GM19452 (cell line): Measurements from ENCODE around the gene KLHDC9.
"Not testable (repeated sequence)": the region's sequence is repeated elsewhere in the genome, so short reads cannot be mapped to it uniquely, and the experiment has no call there.

ENCODE experiments used
- ATAC-seq: cut with Tn5 transposase; IDR thresholded peaks from one replicate; pipeline ENCODE4 v1.9.1; 2021; ENCODE audit not compliant: unreplicated experiment

The KLHDC9 gene

DNA sequence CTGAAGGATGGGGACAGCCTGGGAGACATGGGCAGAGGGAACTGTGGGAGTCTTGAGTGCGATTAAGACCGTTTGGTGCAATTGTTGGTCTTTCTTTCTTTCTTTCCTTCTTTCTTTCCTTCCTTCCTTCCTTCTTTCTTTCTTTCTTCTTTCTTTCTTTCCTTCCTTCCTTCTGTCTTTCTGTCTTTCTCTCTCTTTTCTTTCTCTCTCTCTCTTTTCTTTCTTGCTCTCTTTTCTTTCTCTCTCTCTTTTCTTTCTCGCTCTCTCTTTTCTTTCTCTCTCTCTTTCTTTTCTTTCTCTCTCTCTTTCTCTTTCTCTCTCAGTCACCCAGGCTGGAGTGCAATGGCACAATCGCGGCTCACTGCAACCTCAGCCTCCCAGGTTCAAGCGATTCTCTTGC is 2.9 kb upstream of the KLHDC9 start:
- no peak for ATAC-seq

DNA sequence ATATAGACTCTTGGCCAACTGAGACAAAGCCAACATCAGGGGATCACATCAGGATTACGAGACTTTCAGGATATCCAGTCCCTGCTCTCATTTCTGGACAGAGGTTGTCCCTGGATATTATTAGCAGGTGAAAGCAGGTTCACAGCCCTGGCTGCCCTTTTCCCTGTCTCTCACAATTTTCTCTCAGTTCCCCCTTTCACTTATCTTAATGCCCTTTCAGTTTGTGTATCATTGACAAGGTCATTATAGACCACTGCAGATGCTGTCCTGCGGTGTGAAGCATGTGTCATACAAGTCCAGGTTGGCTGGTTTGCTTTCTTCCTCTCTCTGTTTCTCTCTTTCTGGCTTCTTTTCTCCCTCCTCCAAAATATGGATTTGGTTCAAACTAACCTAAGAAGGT is 2.1 kb upstream of the KLHDC9 start:
- ATAC-seq = peak; percentile 42

DNA sequence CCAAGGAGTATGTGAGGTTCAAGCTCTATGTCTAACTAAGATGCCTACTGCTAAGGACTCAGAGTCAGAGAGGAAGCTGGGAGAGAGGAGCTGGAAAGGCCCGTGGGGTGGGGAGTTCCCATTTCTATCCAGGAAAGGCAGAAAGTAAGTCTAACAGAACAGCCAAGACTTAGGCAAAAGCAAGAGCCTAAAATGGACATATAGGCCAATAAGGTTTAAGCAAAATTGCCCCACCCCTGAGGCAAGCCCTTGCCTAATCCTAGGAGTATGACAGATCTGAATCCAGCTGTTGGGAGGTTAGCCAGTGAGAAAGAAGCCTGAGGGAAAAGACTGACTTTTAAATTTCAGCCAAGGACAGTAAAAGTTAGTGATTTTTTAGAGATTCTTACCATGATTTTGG is 1.6 kb upstream of the KLHDC9 start:
- no peak for ATAC-seq

DNA sequence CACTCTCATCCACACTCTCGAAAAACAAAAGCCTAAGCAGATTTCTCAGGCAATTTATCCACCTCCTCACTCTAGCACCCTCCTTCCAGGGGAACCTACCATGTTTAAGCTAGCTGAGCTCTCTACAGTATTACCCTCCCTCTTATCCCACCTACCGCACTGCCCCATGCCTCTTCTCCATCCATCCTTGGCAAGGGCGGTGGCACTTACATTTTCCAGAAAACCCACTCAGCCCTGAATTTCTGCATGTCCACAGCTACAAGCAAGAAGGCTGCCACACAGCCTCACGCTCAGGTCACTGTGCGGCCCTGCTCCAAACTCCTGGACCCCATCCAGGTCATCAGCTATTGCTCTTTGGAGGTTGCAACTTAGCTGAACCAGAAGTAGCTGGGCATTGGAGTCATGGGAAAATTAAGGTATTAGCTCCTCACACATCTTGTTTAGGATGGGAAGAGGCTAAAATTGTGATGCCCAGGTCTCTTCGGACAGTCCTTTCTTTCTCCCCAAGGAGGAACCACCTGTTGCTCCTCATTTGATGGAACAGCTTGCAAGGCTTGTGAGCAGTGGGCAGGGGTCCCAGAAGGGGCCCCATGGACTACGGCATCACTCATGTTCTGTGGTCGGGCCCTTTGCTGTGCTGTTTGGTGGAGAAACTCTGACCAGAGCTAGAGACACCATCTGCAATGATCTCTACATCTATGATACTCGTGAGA is 1.1 kb downstream of the KLHDC9 start:
- ATAC-seq = no peak

DNA sequence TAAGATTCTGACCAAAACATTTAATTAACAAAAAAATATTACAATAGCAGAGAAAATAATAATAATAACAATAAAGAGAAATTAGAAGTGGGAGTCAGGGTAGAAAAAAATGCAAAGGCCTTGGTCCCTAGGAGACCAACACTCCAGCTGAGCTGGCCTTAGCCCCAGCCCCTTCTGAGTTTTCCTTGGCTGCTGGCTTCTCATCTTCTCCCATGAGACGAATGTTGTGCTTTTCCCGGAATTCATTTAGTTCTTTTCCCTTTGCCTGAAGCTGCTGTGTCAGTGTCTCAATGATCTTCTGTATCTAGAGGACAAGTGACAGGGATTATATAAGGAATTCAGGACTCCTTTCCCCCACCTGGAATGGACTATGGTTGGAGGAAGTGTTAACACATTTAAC is 2.4 kb downstream of the KLHDC9 start:
- no peak for ATAC-seq

DNA sequence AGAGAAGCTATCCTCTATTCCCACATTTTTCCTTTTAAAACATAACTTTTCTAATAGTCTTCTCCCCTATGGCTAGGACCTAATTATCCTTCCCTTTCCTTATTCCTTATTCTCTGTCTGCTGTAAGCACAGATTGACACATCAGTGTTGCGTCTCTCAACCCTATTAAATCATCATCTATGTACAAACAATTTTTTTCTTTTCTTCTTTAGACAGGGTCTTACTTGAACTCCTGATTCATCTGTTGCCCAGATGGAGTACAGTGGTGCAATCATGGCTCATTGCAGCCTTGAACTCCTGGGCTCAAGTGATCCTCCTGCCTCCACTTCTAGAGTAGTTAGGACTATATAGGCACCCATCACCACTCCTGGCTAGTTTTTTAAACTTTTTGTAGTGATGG is 8.3 kb downstream of the KLHDC9 start:
- ATAC-seq = no peak

DNA sequence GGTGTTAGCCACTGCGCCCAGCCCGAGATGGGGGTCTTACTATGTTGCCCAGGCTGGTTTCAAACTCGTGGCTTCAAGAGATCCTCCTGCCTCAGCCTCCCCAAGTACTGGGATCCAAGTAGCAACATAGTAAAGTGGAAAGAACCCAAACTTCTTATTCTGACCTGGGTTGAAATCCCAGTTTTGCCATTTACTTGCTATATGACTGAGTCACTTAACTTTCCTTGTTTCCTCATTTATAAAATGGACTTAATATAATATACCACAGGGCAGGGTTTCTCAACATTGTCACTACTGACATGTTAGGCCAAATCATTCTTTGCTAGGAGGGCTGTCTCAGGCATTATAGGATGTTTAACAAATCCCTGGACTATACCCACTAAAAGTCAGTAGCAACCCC is 13.0 kb downstream of the KLHDC9 start:
- ATAC-seq = no peak

DNA sequence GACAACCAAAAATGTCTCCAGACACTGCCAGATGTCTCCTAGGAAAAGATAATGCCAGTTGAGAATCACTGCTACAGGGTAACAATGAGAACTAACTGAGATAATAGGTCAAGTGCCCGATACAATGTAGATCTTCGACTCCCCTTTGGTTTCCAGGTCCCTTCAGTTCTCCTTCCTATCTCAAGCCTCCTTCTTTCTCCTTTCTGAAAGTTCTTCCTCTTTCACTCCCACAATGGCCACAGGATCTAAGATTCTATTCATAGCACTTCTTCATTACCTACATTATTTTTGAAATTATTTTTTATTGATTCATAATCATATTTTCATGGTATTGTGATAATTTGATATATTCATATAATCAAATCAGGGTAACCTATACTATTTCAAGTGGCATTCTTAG is 13.4 kb downstream of the KLHDC9 start:
- ATAC-seq = no peak

DNA sequence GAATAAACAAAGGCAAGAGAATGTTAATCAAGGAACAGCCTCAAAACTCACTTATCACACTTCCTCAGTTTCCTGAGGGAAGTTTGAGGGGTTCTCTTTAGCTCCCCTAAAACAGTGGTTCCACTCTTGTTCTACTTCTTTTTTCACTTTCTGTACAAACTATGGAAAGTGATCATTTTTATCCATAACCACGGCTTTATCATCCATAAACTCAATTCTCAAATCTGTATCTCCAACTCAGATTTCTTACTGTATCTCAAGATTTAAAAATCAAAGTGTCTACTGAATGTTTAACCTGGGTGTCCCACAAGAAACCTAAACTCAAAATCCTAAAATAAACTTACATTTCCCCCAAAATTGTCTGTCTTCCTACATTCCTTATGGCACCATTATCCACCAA is 15.8 kb downstream of the KLHDC9 start:
- no peak for ATAC-seq

DNA sequence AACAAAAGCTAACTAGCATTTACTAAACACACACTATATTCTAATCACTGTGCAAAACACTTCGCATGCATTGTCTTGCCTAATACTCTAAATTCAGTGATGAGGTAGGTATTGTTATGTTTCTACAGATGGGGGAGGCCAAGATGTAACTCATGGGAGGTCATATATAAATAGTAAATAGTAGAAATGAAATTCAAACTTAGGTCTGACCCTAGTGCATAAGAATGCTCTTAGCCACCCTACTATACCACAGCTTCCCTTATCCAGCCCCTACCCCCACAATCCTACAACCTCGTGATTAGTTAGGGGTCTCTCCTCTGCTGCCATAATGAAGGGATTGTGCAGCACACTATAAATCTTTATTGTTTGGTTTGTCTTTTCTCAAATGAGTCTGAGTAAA is 16.4 kb downstream of the KLHDC9 start:
- no peak for ATAC-seq

DNA sequence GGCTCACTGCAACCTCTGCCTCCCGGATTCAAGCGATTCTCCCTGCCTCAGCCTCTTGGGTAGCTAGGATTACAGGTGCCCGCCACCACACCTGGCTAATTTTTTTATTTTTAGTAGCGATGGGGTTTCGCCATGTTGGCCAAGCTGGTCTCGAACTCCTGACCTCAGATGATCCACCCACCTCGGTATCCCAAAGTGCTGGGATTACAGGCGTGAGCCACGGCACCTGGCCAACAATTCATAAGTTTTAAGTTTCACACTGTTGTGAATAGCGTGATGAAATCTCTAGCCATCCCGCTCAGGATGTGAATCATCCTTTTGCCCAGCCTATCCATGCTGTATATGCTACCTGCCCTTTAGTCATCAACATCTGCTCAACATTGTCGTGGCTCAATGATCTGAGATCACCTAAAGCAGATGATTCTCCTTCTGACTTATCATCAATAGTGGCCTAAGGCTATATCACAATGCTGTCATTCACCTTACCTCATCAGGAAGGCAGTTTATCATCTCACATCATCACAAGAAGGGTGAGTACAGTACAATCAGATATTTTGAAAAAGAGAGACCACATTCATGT is 17.1 kb downstream of the KLHDC9 start:
- ATAC-seq = no peak

DNA sequence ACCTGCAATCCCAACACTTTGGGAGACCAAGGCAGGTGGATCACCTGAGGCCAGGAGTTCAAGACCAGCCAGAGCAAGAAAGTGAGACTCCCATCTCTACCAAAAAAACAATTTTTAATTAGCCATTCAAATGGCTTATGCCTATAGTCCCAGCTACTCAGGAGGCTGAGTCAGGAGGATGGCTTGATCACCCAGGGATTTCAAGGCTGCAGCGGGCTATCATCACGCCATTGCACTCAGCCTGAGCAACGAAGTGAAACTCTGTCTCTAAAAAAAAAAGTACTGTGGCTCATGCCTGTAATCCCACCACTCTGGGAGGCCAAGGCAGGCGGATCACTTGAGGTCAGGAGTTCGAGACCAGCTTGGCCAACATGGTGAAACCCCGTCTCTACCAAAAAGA is 17.8 kb downstream of the KLHDC9 start:
- not testable (repeated sequence) for ATAC-seq

DNA sequence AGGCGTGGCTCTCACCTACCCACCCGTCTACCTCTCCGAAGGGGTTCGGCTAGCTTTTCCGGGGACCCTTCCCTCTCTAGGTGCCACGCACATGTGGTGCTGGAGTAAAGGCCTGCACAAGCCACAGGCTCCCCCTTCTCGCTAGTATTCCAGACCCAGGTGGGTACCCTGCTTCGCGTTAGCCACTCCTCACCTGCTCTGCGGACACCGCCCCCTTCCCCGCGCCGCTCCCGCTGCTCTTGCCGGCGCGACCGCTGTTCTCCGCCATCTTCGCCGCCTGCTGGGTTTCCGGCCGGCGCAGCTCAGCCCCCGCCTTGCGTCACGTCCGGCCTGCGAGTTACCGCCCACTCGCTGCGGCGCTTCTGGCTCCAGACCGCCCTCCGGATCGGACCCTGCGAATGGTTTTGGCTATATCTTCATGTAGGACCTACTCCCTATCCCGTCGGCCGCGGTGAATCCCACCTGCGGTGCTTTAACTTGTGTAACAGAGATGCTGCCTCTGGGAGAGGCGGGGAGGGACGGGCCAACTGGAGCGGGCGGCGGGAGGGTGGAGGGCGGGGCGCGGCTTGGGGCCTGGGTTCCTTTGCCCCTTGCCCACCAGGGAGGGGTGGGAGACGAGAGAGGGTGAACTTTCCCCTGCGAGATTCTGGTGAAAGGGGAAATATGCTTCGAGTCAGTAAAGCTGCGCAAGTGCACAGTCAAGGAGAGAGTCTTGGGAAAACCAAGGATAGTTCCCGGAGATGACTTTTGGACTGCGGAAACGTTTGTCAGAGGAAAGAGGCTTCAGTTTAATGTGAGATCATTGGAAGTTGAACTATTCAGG is 19.8 kb downstream of the KLHDC9 start, which contains the start of the genes NIT1 and PFDN2:
Gene NIT1, plus strand, starts transcription at position 347 of the 823 bp plus-strand sequence. Its CDS starts 72 bp downstream, at position 419.
Gene PFDN2, minus strand, starts transcription at position 279 of the 823 bp plus-strand sequence. Its CDS starts 11 bp downstream, at position 268.
- peak; percentile 79 for ATAC-seq

DNA sequence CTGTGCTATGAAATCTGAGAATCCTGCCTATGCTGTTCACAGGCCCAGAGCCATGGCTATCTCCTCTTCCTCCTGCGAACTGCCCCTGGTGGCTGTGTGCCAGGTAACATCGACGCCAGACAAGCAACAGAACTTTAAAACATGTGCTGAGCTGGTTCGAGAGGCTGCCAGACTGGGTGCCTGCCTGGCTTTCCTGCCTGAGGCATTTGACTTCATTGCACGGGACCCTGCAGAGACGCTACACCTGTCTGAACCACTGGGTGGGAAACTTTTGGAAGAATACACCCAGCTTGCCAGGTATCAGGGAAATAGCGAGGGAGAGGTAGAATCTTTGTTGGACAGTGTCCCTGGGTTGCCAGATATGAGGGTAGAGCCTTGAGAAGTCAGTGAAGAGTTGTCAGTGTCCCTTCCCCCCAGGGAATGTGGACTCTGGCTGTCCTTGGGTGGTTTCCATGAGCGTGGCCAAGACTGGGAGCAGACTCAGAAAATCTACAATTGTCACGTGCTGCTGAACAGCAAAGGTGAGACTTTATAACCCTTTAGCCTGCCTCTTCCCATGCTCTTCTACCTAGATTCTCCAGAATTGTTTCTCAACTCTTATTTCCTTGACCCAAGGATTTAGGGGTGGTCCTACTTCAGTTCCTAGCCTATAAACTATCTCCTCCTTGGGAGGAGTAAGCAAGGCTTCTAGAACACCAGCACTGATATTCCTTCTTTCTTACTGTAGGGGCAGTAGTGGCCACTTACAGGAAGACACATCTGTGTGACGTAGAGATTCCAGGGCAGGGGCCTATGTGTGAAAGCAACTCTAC is 21.1 kb downstream of the KLHDC9 start:
- peak; percentile 42 for ATAC-seq

DNA sequence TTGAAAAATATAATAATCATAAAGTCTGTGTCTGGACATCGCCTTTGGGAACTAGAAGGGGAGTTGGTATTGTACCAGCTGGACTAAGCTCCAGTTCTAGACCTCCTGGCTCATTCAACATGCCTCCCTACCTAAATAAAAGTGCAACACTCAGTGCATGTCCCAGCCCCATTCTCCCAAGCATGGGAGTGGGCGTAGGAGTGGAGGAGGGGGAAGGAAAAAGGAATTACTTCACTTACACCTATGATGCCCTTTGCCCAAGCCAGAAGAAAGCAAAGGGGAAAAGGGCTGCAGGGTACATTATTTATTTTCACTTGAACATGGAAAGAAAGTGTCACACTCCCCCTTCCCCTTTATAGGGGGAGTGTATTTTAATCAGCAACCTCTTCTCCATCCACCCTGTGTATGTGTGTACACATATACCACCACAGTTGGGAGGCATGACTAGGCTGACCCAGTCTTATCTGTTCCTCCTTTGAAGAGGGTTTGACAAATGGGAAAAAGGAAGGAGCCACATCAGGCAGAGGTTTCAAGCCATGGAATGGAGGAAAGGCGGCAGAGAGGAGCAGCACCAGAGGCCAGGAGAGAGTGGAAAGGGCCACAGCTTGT is 23.0 kb downstream of the KLHDC9 start:
- no peak for ATAC-seq

DNA sequence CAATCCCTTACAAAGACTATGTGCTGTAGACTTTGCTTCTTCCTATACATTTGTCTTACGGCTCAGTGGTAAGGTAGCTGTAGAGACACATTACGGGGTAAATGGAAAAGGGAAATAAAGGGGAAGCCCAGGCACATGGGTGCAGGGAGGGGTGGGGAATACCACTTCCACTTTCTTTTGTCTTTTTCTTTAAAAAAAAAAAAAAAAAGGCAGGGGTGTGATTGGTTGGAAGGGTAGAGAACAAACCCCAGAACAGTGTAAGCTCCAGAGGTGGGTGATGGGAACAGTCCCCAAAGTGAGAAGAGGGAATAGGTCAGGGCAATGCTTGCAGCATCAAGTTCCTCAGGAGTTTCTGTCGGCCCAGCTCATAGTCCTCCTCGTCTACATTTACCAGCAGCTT is 23.7 kb downstream of the KLHDC9 start:
- ATAC-seq = no peak

DNA sequence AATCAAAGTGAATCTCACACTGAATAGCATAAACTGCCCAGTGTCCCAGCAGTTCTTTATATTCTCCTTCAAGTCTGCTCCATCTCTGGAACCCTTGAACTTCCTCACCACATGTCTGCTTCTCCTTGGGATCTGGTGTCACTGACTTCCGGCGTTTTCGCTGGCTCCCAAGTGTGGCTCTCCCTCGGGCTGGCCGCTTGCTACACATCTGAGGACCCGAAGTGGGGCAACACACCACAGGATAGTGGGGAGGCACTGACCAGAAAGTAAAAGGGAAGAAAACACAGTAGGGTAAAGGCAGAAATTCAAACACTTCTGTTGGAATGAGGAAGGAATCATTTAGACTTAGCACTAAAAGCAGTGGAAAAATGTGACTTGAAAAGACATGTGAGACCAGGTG is 24.8 kb downstream of the KLHDC9 start:
- ATAC-seq = no peak

DNA sequence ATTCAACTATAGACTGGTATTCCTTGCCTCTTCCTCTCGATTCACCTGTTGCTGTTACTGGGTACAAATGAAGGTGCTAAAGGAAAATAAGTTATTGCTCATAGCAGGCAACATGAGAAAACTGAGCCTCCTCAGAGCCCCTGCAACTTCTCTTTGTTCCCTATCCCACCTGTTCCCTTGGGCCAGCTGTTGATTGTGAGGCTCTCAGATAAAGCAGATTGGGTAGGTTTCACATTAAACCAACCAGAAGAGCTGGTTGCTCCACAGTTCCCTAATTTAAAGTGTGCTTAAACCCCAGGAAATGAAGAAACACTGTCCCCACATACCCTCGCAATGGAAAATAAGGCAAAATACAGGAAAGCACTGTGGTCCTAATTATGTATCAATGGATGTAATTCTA is 29.5 kb downstream of the KLHDC9 start:
- no peak for ATAC-seq

DNA sequence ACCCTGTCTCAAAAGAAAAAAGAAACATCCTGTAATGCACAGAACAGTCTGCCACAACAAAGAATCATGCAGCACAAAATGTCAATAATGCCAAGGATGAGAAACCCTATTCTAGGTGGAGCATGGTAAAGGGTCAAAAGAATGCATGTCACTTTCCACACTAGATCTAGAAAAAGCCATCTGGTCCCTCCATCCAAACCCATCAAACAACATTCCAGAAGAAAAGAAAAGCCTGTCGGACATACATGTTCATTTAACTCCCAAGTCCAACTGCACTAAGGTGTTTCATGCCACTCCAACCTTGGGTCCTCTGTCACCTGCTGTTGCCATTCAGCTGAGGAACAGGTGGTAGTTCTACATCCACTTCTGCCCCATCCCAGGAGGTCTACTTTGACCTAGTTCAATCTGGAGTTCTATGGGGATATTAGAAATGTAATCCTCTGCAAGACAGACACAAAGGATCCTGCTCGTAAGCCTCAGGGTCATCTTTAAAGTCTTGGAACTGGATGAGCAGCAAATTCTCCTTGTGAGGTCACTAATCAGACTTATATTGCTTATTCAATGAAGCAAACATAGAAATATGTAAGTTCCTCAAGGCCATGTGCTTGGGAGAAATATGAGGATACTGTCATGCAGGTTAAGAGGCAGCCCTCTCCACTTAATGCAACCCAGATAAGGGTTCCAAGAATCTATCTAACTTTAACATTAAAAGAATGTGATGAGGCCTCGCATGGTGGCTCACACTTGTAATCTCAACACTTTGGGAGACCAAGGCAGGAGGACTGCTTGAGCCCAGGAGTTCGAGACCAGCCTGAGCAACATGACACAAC is 30.6 kb downstream of the KLHDC9 start:
- no peak for ATAC-seq

DNA sequence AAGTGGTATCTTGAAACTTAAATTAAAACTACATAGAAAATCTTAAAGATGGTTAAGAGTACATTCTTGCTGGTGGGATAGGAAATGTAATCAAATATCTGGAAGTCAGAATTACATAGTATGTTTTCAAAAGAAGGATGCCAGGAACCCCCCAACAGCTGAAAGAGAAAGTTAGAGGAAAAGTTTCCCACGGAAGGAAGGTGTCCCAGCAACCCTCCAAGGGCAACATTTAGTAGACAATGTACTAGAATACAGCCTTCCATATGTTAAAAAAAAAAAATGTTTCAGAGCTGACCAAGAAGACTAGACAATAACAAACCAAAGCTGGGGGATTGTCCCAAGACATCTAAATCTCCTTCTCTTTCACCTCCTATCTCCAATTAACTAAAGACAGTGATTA is 32.1 kb downstream of the KLHDC9 start:
- no peak for ATAC-seq
